T1000 (cell line): ENCODE data around the gene ZPBP2.

Experiments
- DNase-seq: peaks from one replicate; lab custom pipeline; 2025; ENCODE audit warnings: mixed read lengths; lab: John Stamatoyannopoulos, UW

The ZPBP2 gene

GRCh38 chr17:39913989-39914388 is 46.0 kb downstream of the ZPBP2 start:
- no peak for DNase-seq

DNA sequence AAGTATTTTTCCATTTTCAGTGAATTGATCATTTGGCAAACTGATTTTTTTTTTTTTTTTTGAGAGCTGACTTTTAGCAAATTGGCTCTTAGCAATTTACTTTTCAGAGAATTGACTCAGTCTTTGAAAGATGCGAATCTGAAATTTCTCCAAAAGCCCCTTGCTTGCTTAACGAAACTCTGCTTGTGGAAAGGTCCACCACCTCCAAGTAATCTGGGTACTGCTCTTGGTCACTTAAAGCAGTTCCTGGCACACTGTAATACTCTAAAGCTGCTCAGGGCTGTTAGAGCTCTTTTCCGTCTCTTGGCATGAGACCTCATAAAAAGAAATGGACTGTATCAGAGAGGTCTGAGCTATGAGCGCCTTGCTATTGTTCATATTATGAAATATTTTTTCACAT is 47.6 kb downstream of the ZPBP2 start:
- DNase-seq, result no peak

DNA sequence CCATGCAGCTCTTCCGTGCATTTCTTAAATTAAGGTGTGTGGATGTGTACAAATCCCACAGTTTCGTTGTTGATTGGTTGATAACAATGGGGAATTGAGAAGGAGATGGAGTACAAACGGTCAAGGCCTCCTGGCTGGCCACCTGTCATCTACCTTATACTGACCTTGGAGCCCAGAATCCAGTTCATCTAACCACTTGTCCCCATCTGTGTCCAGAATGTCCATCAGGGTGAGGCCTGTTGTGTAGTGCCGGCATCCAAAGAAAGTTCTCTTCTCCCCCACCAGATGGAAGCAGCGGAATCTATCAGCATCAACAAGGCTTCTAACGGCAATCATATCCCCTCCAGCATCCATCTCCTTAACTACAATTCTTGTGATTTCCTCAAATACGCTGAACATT is 48.9 kb downstream of the ZPBP2 start:
- DNase-seq, result no peak

DNA sequence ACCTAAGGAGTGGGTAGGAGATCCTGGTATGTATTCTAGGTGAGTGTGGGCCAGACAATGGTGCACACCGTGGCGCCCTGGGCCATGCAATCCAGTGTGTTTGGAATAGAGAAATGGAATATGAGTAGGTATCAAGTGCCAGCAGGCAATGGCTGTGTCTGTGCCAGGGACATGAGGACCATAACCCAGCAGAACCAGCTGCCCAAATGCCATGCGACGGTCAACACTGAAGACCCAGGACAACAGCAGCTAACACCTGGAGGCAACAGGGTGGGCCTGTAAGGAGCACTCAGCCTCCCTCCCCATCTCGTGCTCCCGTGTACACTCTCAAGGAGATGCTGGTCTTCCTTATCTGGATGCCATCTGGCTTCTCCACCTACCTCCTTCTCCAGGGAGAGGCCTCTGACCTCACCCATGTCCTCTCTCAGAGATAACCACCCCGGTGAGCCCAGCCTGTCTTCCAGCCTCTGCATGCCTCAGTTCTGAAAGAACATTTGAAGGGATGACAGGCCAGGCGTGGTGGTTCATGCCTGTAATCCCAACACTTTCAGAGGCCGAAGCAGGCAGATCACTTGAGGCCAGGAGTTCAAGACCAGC is 51.2 kb downstream of the ZPBP2 start:
- no peak for DNase-seq

GRCh38 chr17:39920218-39921210 is 52.5 kb downstream of the ZPBP2 start:
- no peak for DNase-seq

DNA sequence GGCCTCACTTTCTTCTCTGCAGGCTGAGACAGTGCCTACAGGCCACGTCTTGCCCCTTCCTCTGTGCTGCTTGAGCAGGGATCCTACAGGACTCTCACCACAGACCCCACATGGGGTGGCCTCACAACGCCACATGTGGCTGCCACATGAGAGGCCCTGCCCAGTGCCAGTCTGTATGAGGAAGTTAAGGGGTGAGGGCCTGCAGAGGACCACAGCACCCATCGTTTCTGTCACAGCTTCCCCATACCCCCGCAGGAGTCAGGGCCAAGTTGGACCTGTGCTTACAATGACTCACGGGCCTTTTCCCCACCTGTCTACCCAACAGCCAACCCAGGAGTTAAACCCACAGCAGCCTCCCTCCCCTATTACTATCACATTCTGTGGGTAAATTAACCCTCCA is 53.3 kb downstream of the ZPBP2 start:
- DNase-seq, result no peak

DNA sequence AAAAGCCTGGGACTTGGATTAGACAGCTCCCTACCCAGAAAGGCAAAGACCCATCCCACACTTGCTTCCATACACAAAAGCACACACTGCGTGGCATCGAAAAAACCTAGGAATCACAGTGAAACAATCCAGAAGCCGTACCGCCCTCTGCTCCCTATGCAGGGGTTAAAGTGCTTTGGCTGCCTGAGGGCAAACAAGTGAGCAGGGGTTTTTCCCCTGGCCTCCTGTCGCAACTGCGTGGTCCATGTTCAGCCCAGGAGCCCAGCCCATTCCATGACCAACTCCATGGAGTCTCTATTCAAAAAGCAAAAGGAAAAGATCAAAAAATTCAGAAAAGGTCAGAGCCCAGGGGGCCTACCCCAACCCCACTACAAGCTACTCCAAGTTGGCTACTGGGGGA is 54.0 kb downstream of the ZPBP2 start:
- DNase-seq, result no peak

DNA sequence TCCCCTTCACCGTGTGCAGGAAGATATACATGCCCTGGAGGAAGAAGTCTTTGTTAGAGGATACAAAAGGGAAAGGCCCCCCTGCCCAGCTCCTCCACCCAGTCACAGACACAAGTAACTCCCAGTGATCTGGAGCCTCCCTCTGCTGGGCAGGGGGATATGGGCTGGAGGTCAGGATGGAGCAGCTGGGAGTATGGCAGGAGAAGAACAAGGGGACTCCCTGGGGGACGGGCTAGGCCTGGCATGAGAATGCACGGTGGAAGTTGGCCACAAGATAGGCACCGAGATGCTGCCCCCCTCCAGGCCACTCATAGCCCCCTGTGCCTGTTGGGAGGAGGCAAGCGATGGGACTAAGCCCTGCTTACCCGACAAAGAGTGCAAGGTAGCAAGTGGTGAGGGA is 55.2 kb downstream of the ZPBP2 start:
- no peak for DNase-seq

GRCh38 chr17:39923836-39924690 is 56.1 kb downstream of the ZPBP2 start:
- DNase-seq, result peak; percentile 33

GRCh38 chr17:39924691-39925055 is 56.7 kb downstream of the ZPBP2 start:
- DNase-seq, result no peak

- no peak for DNase-seq
These were observed 57.5 kb downstream of the ZPBP2 start for GRCh38 chr17:39925282-39926134.

DNA sequence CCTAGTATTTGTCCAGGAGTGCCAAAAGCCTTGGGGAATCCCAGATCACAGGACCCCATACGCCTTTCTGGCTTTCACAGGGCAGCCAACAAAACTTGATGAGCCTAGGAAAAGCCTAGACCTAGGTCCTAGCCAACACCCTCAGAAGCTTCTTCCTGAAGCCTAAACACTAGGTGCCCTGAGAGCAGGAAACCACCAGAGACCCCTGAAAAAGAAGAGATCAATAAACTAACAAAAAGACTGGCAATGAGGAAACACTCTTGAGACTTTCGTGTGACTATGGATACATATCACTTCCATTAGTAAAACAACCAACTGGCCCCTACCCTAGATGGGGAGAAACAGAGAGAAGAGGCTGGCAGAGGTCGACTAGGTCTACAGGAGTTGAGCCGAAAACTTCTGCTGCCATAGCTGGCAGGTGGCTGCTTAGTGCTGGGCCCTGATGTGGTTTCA is 58.2 kb downstream of the ZPBP2 start:
- DNase-seq, result no peak

DNA sequence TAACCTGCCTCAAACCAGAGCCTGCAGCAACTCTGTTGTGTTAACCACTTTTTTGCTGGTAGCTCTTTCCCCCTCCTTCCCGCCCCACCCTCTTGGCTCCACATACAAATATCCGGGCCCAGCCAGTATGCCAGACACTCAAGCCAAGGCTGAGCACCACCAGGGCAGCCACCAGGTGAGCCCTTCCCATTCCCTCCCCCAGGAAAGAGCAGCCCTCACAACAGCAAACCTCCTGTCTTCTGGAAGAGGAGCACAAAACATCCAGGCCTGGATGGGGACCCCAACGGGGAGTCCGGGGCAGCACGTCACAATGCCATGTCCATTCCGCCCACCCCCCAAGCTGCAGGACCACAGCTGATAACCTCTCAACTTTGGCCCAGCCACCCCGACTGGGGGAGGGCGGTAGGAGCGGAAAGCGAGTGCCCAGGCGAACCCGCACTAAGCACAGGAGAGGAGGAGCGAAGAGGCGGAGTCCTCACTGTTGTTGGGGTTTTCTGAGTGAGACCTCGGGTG is 58.6 kb downstream of the ZPBP2 start:
- no peak for DNase-seq
